ENCODE results near the gene INPP5A. TPM values are rescaled to one million over a fixed set of nuclear protein-coding genes. Genes with fewer than 3 reads are reported as not detected.

The INPP5A gene
- total RNA-seq, 1 donor from 2014 or later, result 105 TPM

- no peak for TF ChIP-seq CTCF (IDR thresholded peaks at IDR 0.05; ENCODE audit: borderline replicate concordance)
- H3K4me3 ChIP-seq, result no peak overlapping the region
- H3K27me3 ChIP-seq (ENCODE audit: low read depth), result no peaks in the 10 kb centered on the region
- no peaks in the 10 kb centered on the region for H3K4me1 ChIP-seq
- intact Hi-C loops (cut with micrococcal nuclease), result no loop called here
- H3K9me3 ChIP-seq (replicated peaks), result no peaks in the 10 kb centered on the region
- DNase-seq, result peak; percentile 16
- peaks cover 48% of the 10 kb centered on the region for H3K36me3 ChIP-seq
- peak overlapping the region; percentile 38 for H3K27ac ChIP-seq (replicated peaks)
Measured at GRCh38 chr10:132714096-132714985, 176.8 kb downstream of the INPP5A start.

GRCh38 chr10:132714986-132715775 lies 177.6 kb downstream of the INPP5A start:
- Histone ChIP-seq H3K27me3 (ENCODE audit: low read depth) (no peaks in the 10 kb centered on the region), H3K36me3 (peaks cover 43% of the 10 kb centered on the region), H3K4me1 (no peaks in the 10 kb centered on the region), H3K27ac (replicated peaks) (no peak overlapping the region), H3K9me3 (replicated peaks) (no peaks in the 10 kb centered on the region), H3K4me3 (no peak overlapping the region)
- peak; percentile 4 for DNase-seq
- intact Hi-C loops (cut with micrococcal nuclease), result no loop called here
- no peak for TF ChIP-seq CTCF (IDR thresholded peaks at IDR 0.05; ENCODE audit: borderline replicate concordance)

- no peak for TF ChIP-seq CTCF (IDR thresholded peaks at IDR 0.05; ENCODE audit: borderline replicate concordance)
- Histone ChIP-seq H3K9me3 (replicated peaks) (no peaks in the 10 kb centered on the region), H3K4me3 (no peak overlapping the region), H3K27me3 (ENCODE audit: low read depth) (no peaks in the 10 kb centered on the region), H3K27ac (replicated peaks) (no peak overlapping the region), H3K36me3 (peaks cover 39% of the 10 kb centered on the region), H3K4me1 (no peaks in the 10 kb centered on the region)
- DNase-seq, result peak; percentile 5
- intact Hi-C loops (cut with micrococcal nuclease), result no loop called here
Measured at GRCh38 chr10:132715776-132716680, 178.4 kb downstream of the INPP5A start.

GRCh38 chr10:132716691-132717490 lies 179.3 kb downstream of the INPP5A start:
- H3K4me1 ChIP-seq, result no peaks in the 10 kb centered on the region
- DNase-seq, result no peak
- no peaks in the 10 kb centered on the region for H3K27me3 ChIP-seq (ENCODE audit: low read depth)
- TF ChIP-seq CTCF (IDR thresholded peaks at IDR 0.05; ENCODE audit: borderline replicate concordance), result no peak
- intact Hi-C loops (cut with micrococcal nuclease), result no loop called here
- no peaks in the 10 kb centered on the region for H3K9me3 ChIP-seq (replicated peaks)
- no peak overlapping the region for H3K27ac ChIP-seq (replicated peaks)
- H3K4me3 ChIP-seq, result no peak overlapping the region
- H3K36me3 ChIP-seq, result peaks cover 30% of the 10 kb centered on the region

All from left ventricle myocardium inferior (tissue), 1 donor.